NCI-H2227 (cell line): Measurements from ENCODE around the gene LMOD1.
"Not testable (repeated sequence)": the region's sequence is repeated elsewhere in the genome, so short reads cannot be mapped to it uniquely, and the experiment has no call there.

Experiments
- DNase-seq: peaks from one replicate; lab custom pipeline; 2025; ENCODE audit not compliant: unreplicated experiment; lab: John Stamatoyannopoulos, UW

The LMOD1 gene

GRCh38 chr1:201877877-201878401 is 68.4 kb downstream of the LMOD1 start:
- peak; percentile 41 for DNase-seq

- peak; percentile 12 for DNase-seq
Measured at GRCh38 chr1:201876148-201876818, 70.1 kb downstream of the LMOD1 start.

- no peak for DNase-seq
Measured at GRCh38 chr1:201874672-201875071, 71.7 kb downstream of the LMOD1 start.

- DNase-seq, result no peak
Measured at GRCh38 chr1:201870397-201870796, 76.0 kb downstream of the LMOD1 start.

GRCh38 chr1:201861448-201861847 is 84.9 kb downstream of the LMOD1 start:
- no peak for DNase-seq

GRCh38 chr1:201859424-201859823 is 86.9 kb downstream of the LMOD1 start:
- no peak for DNase-seq

GRCh38 chr1:201856722-201857121 is 89.6 kb downstream of the LMOD1 start:
- not testable (repeated sequence) for DNase-seq

- DNase-seq, result no peak
Measured at GRCh38 chr1:201851949-201852348, 94.4 kb downstream of the LMOD1 start.

GRCh38 chr1:201850053-201850397 is 96.3 kb downstream of the LMOD1 start:
- no peak for DNase-seq

- no peak for DNase-seq
Measured at GRCh38 chr1:201849372-201850052, 96.8 kb downstream of the LMOD1 start.

GRCh38 chr1:201848230-201848629 is 98.1 kb downstream of the LMOD1 start:
- no peak for DNase-seq

GRCh38 chr1:201847150-201847549 is 99.2 kb downstream of the LMOD1 start:
- DNase-seq, result no peak
